ENCODE results near the gene GOLGA7B.

GOLGA7B gene

DNA sequence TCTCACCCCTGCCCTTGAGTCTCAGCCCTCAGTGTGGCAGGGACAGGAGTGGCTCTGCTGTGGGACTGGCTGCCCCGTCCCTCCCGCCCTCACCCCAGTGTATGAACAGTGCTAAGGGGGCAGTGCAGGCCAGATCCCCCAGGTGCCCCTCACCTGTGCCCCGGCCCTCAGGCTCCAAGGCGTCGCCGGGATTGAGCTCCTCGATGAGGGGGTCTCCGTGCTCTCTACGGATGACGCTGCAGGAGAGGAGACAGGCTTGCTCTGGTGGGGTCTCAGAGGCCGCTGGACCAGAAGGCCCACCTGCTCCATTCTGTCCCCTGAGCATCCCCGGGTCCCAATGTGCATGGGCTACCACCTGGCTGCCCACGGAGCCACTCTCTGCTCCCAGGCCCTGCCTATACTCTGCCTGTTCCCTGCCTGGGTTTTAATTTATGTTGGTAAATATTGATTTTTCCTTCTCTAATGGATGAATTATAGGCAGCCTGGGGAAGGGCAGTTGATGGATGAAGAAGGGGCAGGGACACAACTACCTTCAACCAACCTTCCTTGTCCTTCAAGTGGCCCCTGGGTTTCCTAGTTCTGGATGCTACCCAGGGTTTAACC lies 47.2 kb downstream of the GOLGA7B start:
- no peak for DNase-seq (ENCODE audit: low spot score)

GRCh38 chr10:97898429-97898828 lies 48.8 kb downstream of the GOLGA7B start:
- no peak for DNase-seq (ENCODE audit: low spot score)

GRCh38 chr10:97901381-97901780 lies 51.7 kb downstream of the GOLGA7B start:
- DNase-seq (ENCODE audit: low spot score): no peak

- no peak for DNase-seq (ENCODE audit: low spot score)
These were observed 53.7 kb downstream of the GOLGA7B start for GRCh38 chr10:97903128-97904017.

DNA sequence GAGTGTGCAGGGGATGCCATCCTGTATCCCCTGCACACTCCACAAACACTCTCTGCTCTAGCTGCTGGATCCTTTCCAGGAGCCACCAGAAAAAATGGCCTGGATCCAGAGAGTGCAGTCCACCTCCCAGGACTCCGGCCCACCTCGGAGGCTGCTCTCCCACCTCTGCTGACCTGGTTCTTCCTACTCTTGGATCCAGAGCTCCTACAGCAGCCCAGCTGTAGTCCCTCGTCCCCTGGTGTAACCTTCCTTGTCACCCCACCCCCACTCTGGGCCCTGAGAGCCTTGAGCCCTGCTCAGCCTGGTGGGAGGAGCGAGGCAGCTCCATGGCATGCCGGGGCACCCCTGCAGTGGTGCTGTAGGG lies 54.4 kb downstream of the GOLGA7B start:
- DNase-seq (ENCODE audit: low spot score): no peak

- no peak for DNase-seq (ENCODE audit: low spot score)
These were observed 54.9 kb downstream of the GOLGA7B start for GRCh38 chr10:97904576-97904975.

DNA sequence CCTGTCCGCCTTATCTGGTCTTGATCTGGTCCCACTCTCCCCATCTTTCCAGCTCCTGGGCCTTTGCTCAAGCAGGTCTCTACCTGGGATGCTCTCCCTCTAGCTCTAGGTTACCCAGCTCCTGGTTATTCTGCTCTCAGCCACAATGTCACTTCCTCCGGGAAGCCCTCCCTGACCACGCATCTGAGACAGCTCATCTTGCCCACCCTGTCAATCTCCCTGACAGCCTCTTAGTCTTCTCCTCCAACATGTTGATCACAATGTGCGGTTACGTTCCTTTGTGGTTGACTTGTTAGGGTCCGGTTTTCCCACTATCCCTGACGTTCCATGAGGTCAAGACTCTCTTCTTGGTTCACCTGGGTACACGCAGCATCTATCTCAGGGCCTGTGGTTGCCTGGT lies 55.6 kb downstream of the GOLGA7B start:
- DNase-seq (ENCODE audit: low spot score): no peak

- no peak for DNase-seq (ENCODE audit: low spot score)
These were observed 57.6 kb downstream of the GOLGA7B start for GRCh38 chr10:97907211-97907610.

DNA sequence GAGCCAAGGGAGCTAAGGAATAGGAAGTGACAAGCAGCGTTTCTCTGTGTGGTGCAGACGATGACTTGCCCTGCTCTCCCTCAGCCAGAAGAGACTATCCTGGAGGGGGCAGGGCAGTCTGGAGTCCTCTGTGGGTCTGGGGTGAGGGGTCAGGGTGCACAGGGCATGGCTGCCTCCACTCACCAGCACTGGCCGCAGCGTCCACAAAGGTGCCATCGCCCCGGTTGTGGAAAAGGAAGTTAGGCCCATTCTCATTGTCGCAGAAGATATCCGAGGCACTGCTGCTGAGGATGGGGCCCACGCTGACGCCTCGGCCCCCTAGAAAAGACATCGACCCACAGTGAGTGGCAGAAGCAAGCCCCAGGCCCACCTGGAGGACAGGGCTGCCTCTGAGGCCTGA lies 58.2 kb downstream of the GOLGA7B start:
- no peak for DNase-seq (ENCODE audit: low spot score)

DNA sequence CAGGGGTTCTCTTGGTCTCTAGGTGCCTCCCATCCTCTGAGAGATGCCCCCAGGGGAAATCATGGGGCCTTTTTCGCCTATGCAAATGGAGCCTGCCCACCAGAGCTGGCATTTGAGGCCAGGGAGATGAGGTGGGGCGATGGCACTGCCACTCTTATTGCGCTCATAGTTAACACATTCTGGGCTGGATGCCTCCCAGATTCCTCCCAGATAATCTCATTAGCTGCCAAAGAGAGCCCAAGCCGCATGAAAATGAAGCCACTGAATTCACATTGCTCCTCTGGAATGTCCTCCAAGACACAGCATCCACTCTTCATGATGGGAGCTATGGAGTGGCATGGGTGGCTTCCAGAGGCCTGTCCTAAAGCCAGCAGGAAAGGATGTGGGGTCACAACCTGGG lies 61.0 kb downstream of the GOLGA7B start:
- no peak for DNase-seq (ENCODE audit: low spot score)

GRCh38 chr10:97911217-97911616 lies 61.6 kb downstream of the GOLGA7B start:
- no peak for DNase-seq (ENCODE audit: low spot score)

DNA sequence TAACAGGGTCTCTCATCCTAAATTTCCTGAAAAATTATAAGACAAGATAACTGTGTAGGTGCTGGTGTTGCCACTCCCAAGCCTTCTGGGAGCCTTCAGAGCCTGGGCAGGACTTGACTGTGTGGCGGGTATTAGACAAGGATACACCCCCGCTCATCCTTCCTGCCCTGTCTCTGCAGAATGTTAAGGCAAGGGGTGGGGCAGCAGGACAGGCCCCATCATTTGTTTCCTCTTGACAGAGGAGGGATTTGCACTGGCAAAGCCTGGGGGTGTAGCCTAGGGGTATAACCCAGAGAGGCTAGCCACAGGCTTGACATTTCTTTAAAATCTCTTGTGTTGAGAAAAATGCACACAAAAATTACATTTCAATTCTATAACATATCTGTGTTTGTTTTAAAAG lies 63.5 kb downstream of the GOLGA7B start:
- DNase-seq (ENCODE audit: low spot score): no peak

DNA sequence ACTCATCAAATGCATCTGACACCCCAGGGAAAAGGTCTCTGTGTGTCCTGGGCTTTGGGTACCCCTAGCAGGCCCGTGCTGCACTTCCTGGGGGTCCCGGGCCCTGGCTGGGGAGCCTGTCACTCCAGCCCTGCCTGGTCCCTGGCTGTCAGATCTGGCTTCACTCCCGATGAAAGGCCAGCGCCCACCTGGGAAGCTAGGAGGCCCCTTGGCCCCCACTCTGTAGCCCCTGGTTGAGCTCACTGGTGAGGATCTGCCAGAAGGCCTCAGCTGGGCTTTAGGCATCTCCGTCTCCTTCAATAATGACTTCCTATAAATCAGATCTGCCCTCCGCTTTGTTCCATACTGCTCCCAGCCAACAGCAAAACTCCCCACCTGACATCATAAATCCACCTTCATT lies 64.0 kb downstream of the GOLGA7B start:
- no peak for DNase-seq (ENCODE audit: low spot score)

- no peak for DNase-seq (ENCODE audit: low spot score)
These were observed 64.7 kb downstream of the GOLGA7B start for GRCh38 chr10:97914171-97914836.

- peak; percentile 81 for DNase-seq (ENCODE audit: low spot score)
These were observed 65.2 kb downstream of the GOLGA7B start for GRCh38 chr10:97914837-97915211.

GRCh38 chr10:97915346-97916131 lies 65.9 kb downstream of the GOLGA7B start:
- DNase-seq (ENCODE audit: low spot score): no peak

- DNase-seq (ENCODE audit: low spot score): no peak
These were observed 66.9 kb downstream of the GOLGA7B start for GRCh38 chr10:97916586-97916985.

DNA sequence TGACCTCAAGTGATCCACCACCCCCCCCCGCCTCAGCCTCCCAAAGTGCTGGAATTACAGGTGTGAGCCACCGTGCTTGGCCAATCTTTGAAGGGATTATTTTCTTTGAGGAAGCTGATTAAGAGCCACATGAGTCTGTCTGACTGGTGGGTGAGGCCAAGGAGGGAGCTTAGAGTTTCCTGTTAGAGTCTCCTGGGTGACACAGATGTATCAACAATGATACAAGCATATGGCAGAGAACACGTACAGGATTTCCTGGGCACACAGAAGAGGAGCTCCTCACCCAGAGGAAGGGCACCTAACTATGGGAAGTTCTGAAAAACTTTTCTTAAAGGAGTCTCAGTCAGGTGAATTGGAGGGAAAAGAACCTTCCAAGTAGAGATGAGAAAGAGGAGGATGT lies 69.4 kb downstream of the GOLGA7B start:
- DNase-seq (ENCODE audit: low spot score): no peak

- no peak for DNase-seq (ENCODE audit: low spot score)
These were observed 71.2 kb downstream of the GOLGA7B start for GRCh38 chr10:97920865-97921264.

All from hepatic stellate cell (primary cell).